A549 (cell line): ENCODE results near the gene GDAP2. TPM values are rescaled to one million over a fixed set of nuclear protein-coding genes. Genes with fewer than 3 reads are reported as not detected.

Source experiments
- ATAC-seq, 2 experiments: fragments of 200-7000 bp in 1 of 2; fragments of >200 bp in 1 of 2; cut with Nextera tagmentation in 1 of 2; cut with Tn5 transposase in 1 of 2; 3 replicates each; pipeline versions ENCODE4 v1.8.0 to v1.9.1; 2018 to 2020; ENCODE audit warnings: mild to moderate bottlenecking in 1 of 2, moderate library complexity in 1 of 2
- CTCF ChIA-PET: fragments of 300-600 bp; sonication (Branson Sonifier 250); formaldehyde crosslinking; extraction: SDS; loops from one replicate; lab custom pipeline; 2021; ENCODE audit warnings: antibody characterized with exemption, inconsistent platforms; lab: Yijun Ruan, JAX
- POLR2A ChIA-PET: fragments of 350-600 bp; formaldehyde crosslinking; extraction: SDS; loops from one replicate; lab custom pipeline; 2021; ENCODE audit warnings: antibody characterized with exemption, inconsistent platforms; lab: Yijun Ruan, JAX
- DNase-seq, 2 experiments: peaks; one replicate each; pipeline versions ENCODE4 v3.0.0 to v3.0.0-alpha.2; 2011 to 2016; ENCODE audit warnings: low read depth in 1 of 2, low spot score in 1 of 2
- FAIRE-seq: peaks from 2 replicates; lab custom pipeline; 2011; peaks lifted over from hg19 to GRCh38; lab: Jason Lieb, UNC
- H3K27ac ChIP-seq, 2 experiments: fragments of >200 bp; sonication (Bioruptor Twin); formaldehyde crosslinking; 3 replicates each; pipeline ENCODE4 v1.5.1; 2016 to 2017
- H3K4me1 ChIP-seq: fragments of >200 bp; sonication (Bioruptor Twin); formaldehyde crosslinking; 3 replicates; pipeline ENCODE4 v1.6.1; 2016
- H3K4me2 ChIP-seq: fragments of >200 bp; sonication (Bioruptor Twin); formaldehyde crosslinking; 3 replicates; pipeline ENCODE4 v1.6.1; 2016
- H3K4me3 ChIP-seq: fragments of >200 bp; sonication (Bioruptor Twin); formaldehyde crosslinking; 3 replicates; pipeline ENCODE4 v1.5.1; 2016
- H3K9me3 ChIP-seq: fragments of >200 bp; sonication (Bioruptor Twin); formaldehyde crosslinking; 3 replicates; pipeline ENCODE4 v1.6.1; 2016
- CBX2 ChIP-seq: fragments of 200-600 bp; sonication (generic); IDR thresholded peaks from 2 replicates; pipeline ENCODE4 v1.6.1; 2016; ENCODE audit warnings: low read depth, mild to moderate bottlenecking, borderline replicate concordance
- CEBPB ChIP-seq, 2 experiments: fragments of >200 bp in 1 of 2; sonication (Bioruptor Twin) in 1 of 2; formaldehyde crosslinking in 1 of 2; IDR thresholded peaks; 2 replicates each; pipeline ENCODE4 v1.6.1; 2012 to 2016
- CHD4 ChIP-seq: fragments of 200-600 bp; sonication (generic); IDR thresholded peaks from 2 replicates; pipeline ENCODE4 v1.6.1; 2016; ENCODE audit warnings: antibody characterized with exemption, mild to moderate bottlenecking, borderline replicate concordance
- EHF ChIP-seq: fragments of 250-450 bp; sonication (Bioruptor Pico); IDR thresholded peaks from 2 replicates; pipeline ENCODE4 v1.5.0; 2020; ENCODE audit warnings: mild to moderate bottlenecking
- EHMT2 ChIP-seq: fragments of 200-600 bp; sonication (generic); IDR thresholded peaks from 2 replicates; pipeline ENCODE4 v1.6.1; 2016; ENCODE audit warnings: antibody characterized with exemption, low read depth, mild to moderate bottlenecking, moderate library complexity
- ESRRA ChIP-seq: fragments of 150-350 bp; IDR thresholded peaks from 2 replicates; pipeline ENCODE4 v1.6.1; 2014; ENCODE audit warnings: mild to moderate bottlenecking, low read length, borderline replicate concordance
- FOSL2 ChIP-seq, 2 experiments: fragments of 450-650 bp in 1 of 2; fragments of >200 bp in 1 of 2; sonication (Bioruptor Twin) in 1 of 2; formaldehyde crosslinking; IDR thresholded peaks; 2 replicates each; pipeline versions ENCODE4 v1.5.0 to v1.6.1; 2016 to 2020; ENCODE audit warnings: mild to moderate bottlenecking in 1 of 2, moderate library complexity in 1 of 2
- GATA3 ChIP-seq: IDR thresholded peaks from 2 replicates; pipeline ENCODE4 v1.6.1; 2012; ENCODE audit warnings: borderline replicate concordance
- HEYL ChIP-seq: fragments of 250-450 bp; sonication (Bioruptor Pico); IDR thresholded peaks from 2 replicates; pipeline ENCODE4 v1.8.0; 2021; ENCODE audit warnings: mild to moderate bottlenecking, moderate library complexity
- HOXB13 ChIP-seq: fragments of 250-450 bp; sonication (Bioruptor Pico); IDR thresholded peaks from 2 replicates; pipeline ENCODE4 v1.5.0; 2020; ENCODE audit warnings: low read depth, mild to moderate bottlenecking, moderate library complexity
- KDM5A ChIP-seq: fragments of 200-600 bp; sonication (generic); IDR thresholded peaks from 2 replicates; pipeline ENCODE4 v1.6.1; 2016; ENCODE audit warnings: antibody characterized with exemption, mild to moderate bottlenecking
- MAFK ChIP-seq: fragments of 450-650 bp; IDR thresholded peaks from 2 replicates; pipeline ENCODE4 v1.6.1; 2014; ENCODE audit not compliant: partially characterized antibody
- MYC ChIP-seq: IDR thresholded peaks from 2 replicates; pipeline ENCODE4 v1.6.1; 2012; ENCODE audit warnings: mild to moderate bottlenecking, inconsistent platforms, low read length, improper control_type of control experiment, borderline replicate concordance
- NFE2L2 ChIP-seq: fragments of 150-350 bp; conservative IDR thresholded peaks from 2 replicates; pipeline ENCODE4 v1.6.1; 2014; ENCODE audit warnings: low read length
- RCOR1 ChIP-seq: fragments of 150-350 bp; IDR thresholded peaks from 2 replicates; pipeline ENCODE4 v1.6.1; 2014; ENCODE audit warnings: antibody characterized with exemption, low read length, low read depth
- ZFP36 ChIP-seq: fragments of 450-650 bp; IDR thresholded peaks from 2 replicates; pipeline ENCODE4 v1.6.1; 2014; ENCODE audit warnings: borderline replicate concordance; ENCODE audit not compliant: partially characterized antibody
- ZSCAN20 ChIP-seq: fragments of 250-450 bp; sonication (Bioruptor Pico); IDR thresholded peaks from 2 replicates; pipeline ENCODE4 v1.8.0; 2022; ENCODE audit warnings: mild to moderate bottlenecking, moderate library complexity
- WGBS: methylation state at CpG from one replicate; pipeline ENCODE4 v1.1.6; 2017; ENCODE audit errors: missing lambda C conversion rate; 5-methylcytosine and 5-hydroxymethylcytosine counted together
- polyA plus RNA-seq, 4 experiments: library from polyadenylated mRNA; depleted of rRNA in 3 of 4; stranded (reverse); fragments of >200 nt; fragmentation: RNase III in 1 of 4; extraction: RNeasy Plus Mini Kit Qiagen cat#74134 plus additional on column Dnase treatment in 1 of 4; gene quantifications; 2 replicates in 3 of 4; 3 replicates in 1 of 4; pipeline ENCODE4 v1.2.3, GENCODE V29; 2011 to 2017
- TF ChIP-seq, protein P1 (sequence below): fragments of 150-350 bp; IDR thresholded peaks from 2 replicates; pipeline ENCODE4 v1.6.1; 2014; ENCODE audit warnings: low read depth, mild to moderate bottlenecking, low read length
- TF ChIP-seq, protein P2 (sequence below): fragments of >200 bp; sonication (Bioruptor Twin); formaldehyde crosslinking; IDR thresholded peaks from 2 replicates; pipeline ENCODE4 v1.6.1; 2016
- TF ChIP-seq, protein P3 (sequence below): fragments of 250-450 bp; sonication (Bioruptor Pico); IDR thresholded peaks from 2 replicates; pipeline ENCODE4 v1.5.0; 2020; ENCODE audit warnings: low read depth, mild to moderate bottlenecking, moderate library complexity
- TF ChIP-seq, protein P4 (sequence below): fragments of 450-650 bp; IDR thresholded peaks from 2 replicates; pipeline ENCODE4 v1.6.1; 2014; ENCODE audit warnings: antibody characterized with exemption
- TF ChIP-seq, protein P5 (sequence below): fragments of 200-600 bp; sonication (generic); IDR thresholded peaks from 2 replicates; pipeline ENCODE4 v1.6.1; 2016; ENCODE audit warnings: antibody characterized with exemption, mild to moderate bottlenecking, moderate library complexity
- TF ChIP-seq, protein P6 (sequence below): IDR thresholded peaks from 2 replicates; pipeline ENCODE4 v1.6.1; 2012

Gene GDAP2
- polyA plus RNA-seq, 2 of the 4 experiments (the other 2 are of a cell fraction), result 6.7 to 21.2 TPM

DNA sequence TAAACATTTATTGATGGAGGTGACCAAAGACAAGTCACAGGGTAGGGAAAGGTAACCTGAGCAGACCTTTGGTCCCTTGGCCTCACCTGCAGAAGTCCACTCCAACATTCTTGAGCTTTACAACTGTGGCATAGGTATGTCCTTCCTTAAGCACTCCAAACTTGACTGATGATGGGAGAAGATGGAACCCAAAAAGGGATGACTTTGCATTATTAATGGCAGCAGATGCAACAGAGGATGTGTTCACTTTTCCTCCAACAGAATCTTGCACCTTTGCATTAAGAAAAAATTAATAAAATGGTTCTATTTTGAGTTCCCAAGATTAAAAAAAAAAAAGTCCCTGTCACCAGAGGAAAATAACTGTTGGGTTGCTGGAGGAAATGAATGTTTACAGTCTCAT, 42.4 kb upstream of the GDAP2 start:
- CTCF ChIA-PET, result no interaction called here
- Histone ChIP-seq H3K27ac (no peak overlapping the region), H3K9me3 (no peaks in the 10 kb centered on the region), H3K4me2 (no peak overlapping the region), H3K4me1 (no peaks in the 10 kb centered on the region), H3K4me3 (no peak overlapping the region)
- POLR2A ChIA-PET, result no interaction called here
- ATAC-seq (no peak), FAIRE-seq (no peak), DNase-seq (no peak)
- TF ChIP-seq, protein P1, sequence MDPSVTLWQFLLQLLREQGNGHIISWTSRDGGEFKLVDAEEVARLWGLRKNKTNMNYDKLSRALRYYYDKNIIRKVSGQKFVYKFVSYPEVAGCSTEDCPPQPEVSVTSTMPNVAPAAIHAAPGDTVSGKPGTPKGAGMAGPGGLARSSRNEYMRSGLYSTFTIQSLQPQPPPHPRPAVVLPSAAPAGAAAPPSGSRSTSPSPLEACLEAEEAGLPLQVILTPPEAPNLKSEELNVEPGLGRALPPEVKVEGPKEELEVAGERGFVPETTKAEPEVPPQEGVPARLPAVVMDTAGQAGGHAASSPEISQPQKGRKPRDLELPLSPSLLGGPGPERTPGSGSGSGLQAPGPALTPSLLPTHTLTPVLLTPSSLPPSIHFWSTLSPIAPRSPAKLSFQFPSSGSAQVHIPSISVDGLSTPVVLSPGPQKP, result no peak
- no peak for TF ChIP-seq NFE2L2
- TF ChIP-seq, protein P2, sequence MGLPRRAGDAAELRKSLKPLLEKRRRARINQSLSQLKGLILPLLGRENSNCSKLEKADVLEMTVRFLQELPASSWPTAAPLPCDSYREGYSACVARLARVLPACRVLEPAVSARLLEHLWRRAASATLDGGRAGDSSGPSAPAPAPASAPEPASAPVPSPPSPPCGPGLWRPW, result no peak
- peak; percentile 60 for TF ChIP-seq MAFK
- TF ChIP-seq CBX2, result no peak
- TF ChIP-seq KDM5A, result no peak
- no peak for TF ChIP-seq CHD4
- TF ChIP-seq FOSL2 (IDR thresholded peaks at IDR 0.05), result no peak
- no peak for TF ChIP-seq FOSL2 (CRISPR knock-in tag; IDR thresholded peaks at IDR 0.05)
- TF ChIP-seq, protein P3, sequence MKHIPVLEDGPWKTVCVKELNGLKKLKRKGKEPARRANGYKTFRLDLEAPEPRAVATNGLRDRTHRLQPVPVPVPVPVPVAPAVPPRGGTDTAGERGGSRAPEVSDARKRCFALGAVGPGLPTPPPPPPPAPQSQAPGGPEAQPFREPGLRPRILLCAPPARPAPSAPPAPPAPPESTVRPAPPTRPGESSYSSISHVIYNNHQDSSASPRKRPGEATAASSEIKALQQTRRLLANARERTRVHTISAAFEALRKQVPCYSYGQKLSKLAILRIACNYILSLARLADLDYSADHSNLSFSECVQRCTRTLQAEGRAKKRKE (CRISPR knock-in tag), result no peak

DNA sequence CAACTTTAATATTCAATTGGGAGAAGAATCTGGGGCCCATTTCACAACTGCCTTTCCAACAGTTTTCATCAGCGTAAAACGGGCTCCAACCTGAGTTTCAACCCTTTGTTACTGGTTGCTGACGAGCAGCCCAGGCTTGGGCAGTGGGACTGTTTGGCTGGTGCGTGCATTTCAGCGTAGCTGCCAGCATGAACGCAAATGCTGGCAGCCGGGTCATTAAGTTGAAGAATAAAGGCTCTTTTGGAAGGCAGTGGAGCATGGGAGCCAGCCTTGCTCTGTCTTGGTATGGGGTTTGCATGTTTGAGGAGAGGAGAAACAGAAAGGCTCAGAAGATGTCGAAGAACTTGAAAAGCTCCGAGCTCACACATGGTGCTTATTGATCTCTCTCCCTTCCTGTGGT, 40.8 kb upstream of the GDAP2 start:
- ChIA-PET POLR2A (no interaction called here), CTCF (interaction anchor here (0.9 kb wide), 1 partner anchor 11 kb away, joined by 3 read pairs; no protein-coding TSS in a partner anchor)
- H3K4me2 ChIP-seq, result no peak overlapping the region
- no peaks in the 10 kb centered on the region for H3K4me1 ChIP-seq
- FAIRE-seq (no peak), ATAC-seq (no peak), DNase-seq (no peak)
- no peak overlapping the region for H3K4me3 ChIP-seq
- no peak overlapping the region for H3K27ac ChIP-seq
- H3K9me3 ChIP-seq, result no peaks in the 10 kb centered on the region
- TF ChIP-seq, protein P4, sequence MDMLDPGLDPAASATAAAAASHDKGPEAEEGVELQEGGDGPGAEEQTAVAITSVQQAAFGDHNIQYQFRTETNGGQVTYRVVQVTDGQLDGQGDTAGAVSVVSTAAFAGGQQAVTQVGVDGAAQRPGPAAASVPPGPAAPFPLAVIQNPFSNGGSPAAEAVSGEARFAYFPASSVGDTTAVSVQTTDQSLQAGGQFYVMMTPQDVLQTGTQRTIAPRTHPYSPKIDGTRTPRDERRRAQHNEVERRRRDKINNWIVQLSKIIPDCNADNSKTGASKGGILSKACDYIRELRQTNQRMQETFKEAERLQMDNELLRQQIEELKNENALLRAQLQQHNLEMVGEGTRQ, result no peak
- TF ChIP-seq, protein P5, sequence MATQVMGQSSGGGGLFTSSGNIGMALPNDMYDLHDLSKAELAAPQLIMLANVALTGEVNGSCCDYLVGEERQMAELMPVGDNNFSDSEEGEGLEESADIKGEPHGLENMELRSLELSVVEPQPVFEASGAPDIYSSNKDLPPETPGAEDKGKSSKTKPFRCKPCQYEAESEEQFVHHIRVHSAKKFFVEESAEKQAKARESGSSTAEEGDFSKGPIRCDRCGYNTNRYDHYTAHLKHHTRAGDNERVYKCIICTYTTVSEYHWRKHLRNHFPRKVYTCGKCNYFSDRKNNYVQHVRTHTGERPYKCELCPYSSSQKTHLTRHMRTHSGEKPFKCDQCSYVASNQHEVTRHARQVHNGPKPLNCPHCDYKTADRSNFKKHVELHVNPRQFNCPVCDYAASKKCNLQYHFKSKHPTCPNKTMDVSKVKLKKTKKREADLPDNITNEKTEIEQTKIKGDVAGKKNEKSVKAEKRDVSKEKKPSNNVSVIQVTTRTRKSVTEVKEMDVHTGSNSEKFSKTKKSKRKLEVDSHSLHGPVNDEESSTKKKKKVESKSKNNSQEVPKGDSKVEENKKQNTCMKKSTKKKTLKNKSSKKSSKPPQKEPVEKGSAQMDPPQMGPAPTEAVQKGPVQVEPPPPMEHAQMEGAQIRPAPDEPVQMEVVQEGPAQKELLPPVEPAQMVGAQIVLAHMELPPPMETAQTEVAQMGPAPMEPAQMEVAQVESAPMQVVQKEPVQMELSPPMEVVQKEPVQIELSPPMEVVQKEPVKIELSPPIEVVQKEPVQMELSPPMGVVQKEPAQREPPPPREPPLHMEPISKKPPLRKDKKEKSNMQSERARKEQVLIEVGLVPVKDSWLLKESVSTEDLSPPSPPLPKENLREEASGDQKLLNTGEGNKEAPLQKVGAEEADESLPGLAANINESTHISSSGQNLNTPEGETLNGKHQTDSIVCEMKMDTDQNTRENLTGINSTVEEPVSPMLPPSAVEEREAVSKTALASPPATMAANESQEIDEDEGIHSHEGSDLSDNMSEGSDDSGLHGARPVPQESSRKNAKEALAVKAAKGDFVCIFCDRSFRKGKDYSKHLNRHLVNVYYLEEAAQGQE, result no peak
- TF ChIP-seq KDM5A (no peak), HEYL (CRISPR knock-in tag) (no peak), CHD4 (no peak), EHMT2 (no peak), ZFP36 (no peak), RCOR1 (no peak), NFE2L2 (no peak), FOSL2 (IDR thresholded peaks at IDR 0.05) (no peak), FOSL2 (CRISPR knock-in tag; IDR thresholded peaks at IDR 0.05) (no peak), CEBPB (IDR thresholded peaks at IDR 0.05) (no peak), EHF (CRISPR knock-in tag) (no peak), GATA3 (no peak), ESRRA (no peak), MAFK (no peak), HOXB13 (no peak), ZSCAN20 (CRISPR knock-in tag) (no peak), MYC (no peak)
- TF ChIP-seq, protein P6, sequence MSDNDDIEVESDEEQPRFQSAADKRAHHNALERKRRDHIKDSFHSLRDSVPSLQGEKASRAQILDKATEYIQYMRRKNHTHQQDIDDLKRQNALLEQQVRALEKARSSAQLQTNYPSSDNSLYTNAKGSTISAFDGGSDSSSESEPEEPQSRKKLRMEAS, result no peak
- WGBS, result 94% methylated on average over 9 of the region's 9 CpGs
